Measurements from ENCODE around the gene MSN. TPM values are rescaled to one million over a fixed set of nuclear protein-coding genes. Genes with fewer than 3 reads are reported as not detected.
A peak's percentile ranks its signal among the peaks of the same experiment; 100 is the strongest.

Gene MSN
- total RNA-seq, 4 donors from 2014 or later: 39.1 to 69.6 (median 59.6) TPM

GRCh38 chrX:65677954-65678469, 10.6 kb downstream of the MSN start:
- Histone ChIP-seq H3K36me3 (no peaks in the 10 kb centered on the region), H3K9me3 (no peaks in the 10 kb centered on the region), H3K27ac (peak overlapping the region; percentile 76 to 96 (median 81)), H3K4me3 (no peak overlapping the region), H3K4me1 (peaks cover 55 to 69% of the 10 kb centered on the region in 2 donors), H3K27me3 (no peaks in the 10 kb centered on the region)
- intact Hi-C loops (cut with DNase I; ENCODE audit: low total_unique reads): no loop called here
- in situ Hi-C loops (cut with MboI; ENCODE audit: low sequenced_read_pairs in 4 of 4): loop anchor here in 1 of 4 donors (25.0 kb wide), 1 partner anchor 91 kb away; no protein-coding TSS in a partner anchor
- DNase-seq: peak in 1 of 2 donors; percentile 22
- ATAC-seq: peak; percentile 46 to 48
- peak in 1 of 2 donors; percentile 25 for TF ChIP-seq POLR2A (IDR thresholded peaks at IDR 0.05)
- TF ChIP-seq, protein P1, sequence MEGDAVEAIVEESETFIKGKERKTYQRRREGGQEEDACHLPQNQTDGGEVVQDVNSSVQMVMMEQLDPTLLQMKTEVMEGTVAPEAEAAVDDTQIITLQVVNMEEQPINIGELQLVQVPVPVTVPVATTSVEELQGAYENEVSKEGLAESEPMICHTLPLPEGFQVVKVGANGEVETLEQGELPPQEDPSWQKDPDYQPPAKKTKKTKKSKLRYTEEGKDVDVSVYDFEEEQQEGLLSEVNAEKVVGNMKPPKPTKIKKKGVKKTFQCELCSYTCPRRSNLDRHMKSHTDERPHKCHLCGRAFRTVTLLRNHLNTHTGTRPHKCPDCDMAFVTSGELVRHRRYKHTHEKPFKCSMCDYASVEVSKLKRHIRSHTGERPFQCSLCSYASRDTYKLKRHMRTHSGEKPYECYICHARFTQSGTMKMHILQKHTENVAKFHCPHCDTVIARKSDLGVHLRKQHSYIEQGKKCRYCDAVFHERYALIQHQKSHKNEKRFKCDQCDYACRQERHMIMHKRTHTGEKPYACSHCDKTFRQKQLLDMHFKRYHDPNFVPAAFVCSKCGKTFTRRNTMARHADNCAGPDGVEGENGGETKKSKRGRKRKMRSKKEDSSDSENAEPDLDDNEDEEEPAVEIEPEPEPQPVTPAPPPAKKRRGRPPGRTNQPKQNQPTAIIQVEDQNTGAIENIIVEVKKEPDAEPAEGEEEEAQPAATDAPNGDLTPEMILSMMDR (IDR thresholded peaks at IDR 0.05 in 4 of 5, conservative IDR thresholded peaks at IDR 0.05 in 1 of 5): no peak

DNA sequence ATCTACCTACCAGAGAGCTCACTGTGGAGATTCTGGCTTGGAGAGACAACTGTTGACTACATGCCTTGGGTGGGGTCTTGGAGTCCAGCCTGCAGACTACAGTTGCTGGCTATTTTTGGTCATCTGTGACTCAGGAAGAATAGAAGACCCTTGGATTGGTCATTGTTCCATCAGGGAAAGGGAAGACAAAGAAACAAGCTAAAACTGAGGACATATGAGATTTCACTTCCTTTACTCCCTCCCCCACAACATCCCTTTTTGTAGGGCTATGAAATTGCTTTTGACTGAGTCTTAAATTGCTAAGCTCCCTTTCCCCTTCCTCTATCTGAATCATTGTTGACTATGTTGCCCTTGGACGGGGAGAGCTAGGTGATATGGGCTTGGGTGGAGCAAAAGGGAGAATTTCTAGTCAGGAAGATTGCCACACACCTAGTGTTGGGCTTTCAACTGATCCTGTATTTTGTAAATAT, 11.7 kb downstream of the MSN start:
- H3K4me1 ChIP-seq: peaks cover 47 to 60% of the 10 kb centered on the region in 2 donors
- no peaks in the 10 kb centered on the region for H3K36me3 ChIP-seq
- H3K9me3 ChIP-seq: no peaks in the 10 kb centered on the region
- ATAC-seq (peak in 1 of 2 donors; percentile 31), DNase-seq (no peak)
- TF ChIP-seq, protein P1 (IDR thresholded peaks at IDR 0.05 in 4 of 5, conservative IDR thresholded peaks at IDR 0.05 in 1 of 5): no peak
- TF ChIP-seq POLR2A (IDR thresholded peaks at IDR 0.05): no peak
- H3K27me3 ChIP-seq: no peaks in the 10 kb centered on the region
- in situ Hi-C loops (cut with MboI; ENCODE audit: low sequenced_read_pairs in 4 of 4) (loop anchor here in 1 of 4 donors (25.0 kb wide), 1 partner anchor 92 kb away; no protein-coding TSS in a partner anchor), intact Hi-C loops (cut with DNase I; ENCODE audit: low total_unique reads) (no loop called here)
- H3K27ac ChIP-seq: peak overlapping the region; percentile 76 to 96 (median 81)
- no peak overlapping the region for H3K4me3 ChIP-seq

- Histone ChIP-seq H3K36me3 (no peaks in the 10 kb centered on the region), H3K9me3 (no peaks in the 10 kb centered on the region), H3K4me3 (no peak overlapping the region), H3K27me3 (no peaks in the 10 kb centered on the region), H3K4me1 (peaks cover 25 to 50% of the 10 kb centered on the region in 2 donors), H3K27ac (peak overlapping the region in 1 of 4 donors; percentile 6)
- DNase-seq (no peak), ATAC-seq (no peak)
- in situ Hi-C loops (cut with MboI; ENCODE audit: low sequenced_read_pairs in 4 of 4) (loop anchor here in 1 of 4 donors (25.0 kb wide), 1 partner anchor 95 kb away; no protein-coding TSS in a partner anchor), intact Hi-C loops (cut with DNase I; ENCODE audit: low total_unique reads) (no loop called here)
- TF ChIP-seq, protein P1 (IDR thresholded peaks at IDR 0.05 in 4 of 5, conservative IDR thresholded peaks at IDR 0.05 in 1 of 5): no peak
- TF ChIP-seq POLR2A (IDR thresholded peaks at IDR 0.05): no peak
Measured at GRCh38 chrX:65681810-65682209, 14.4 kb downstream of the MSN start.

GRCh38 chrX:65685112-65685511, 17.7 kb downstream of the MSN start:
- TF ChIP-seq POLR2A (IDR thresholded peaks at IDR 0.05): no peak
- TF ChIP-seq, protein P1 (IDR thresholded peaks at IDR 0.05 in 4 of 5, conservative IDR thresholded peaks at IDR 0.05 in 1 of 5): no peak
- no peaks in the 10 kb centered on the region for H3K36me3 ChIP-seq
- in situ Hi-C loops (cut with MboI; ENCODE audit: low sequenced_read_pairs in 4 of 4) (loop anchor here in 1 of 4 donors (25.0 kb wide), 1 partner anchor 98 kb away; no protein-coding TSS in a partner anchor), intact Hi-C loops (cut with DNase I; ENCODE audit: low total_unique reads) (no loop called here)
- H3K4me3 ChIP-seq: no peak overlapping the region
- no peak for ATAC-seq
- no peak for DNase-seq
- H3K27me3 ChIP-seq: no peaks in the 10 kb centered on the region
- no peak overlapping the region for H3K27ac ChIP-seq
- no peaks in the 10 kb centered on the region for H3K9me3 ChIP-seq
- peaks cover 7 to 44% of the 10 kb centered on the region in 2 donors for H3K4me1 ChIP-seq

All from gastrocnemius medialis (tissue), 4 donors.